ENCODE results near the gene GRAP2.

DNA sequence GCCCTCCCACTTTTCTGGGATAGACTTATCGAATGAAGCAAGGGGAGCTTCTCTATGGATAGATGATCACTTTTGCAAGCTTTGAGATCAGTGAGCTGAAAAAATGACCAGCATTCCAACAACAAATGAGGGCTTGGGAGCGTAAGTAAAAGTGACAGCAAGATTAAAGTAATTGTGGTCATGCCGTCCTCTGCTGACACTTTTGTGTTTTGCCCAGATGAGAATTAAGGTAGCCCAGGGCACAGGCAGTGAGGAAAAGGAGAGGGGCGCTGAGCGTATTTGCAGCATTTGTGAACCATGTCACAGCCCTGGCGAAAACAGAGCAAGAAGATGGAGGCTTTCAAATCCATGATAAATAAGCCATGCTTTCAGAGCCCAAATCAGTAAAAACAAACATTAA is 34.7 kb downstream of the GRAP2 start:
- no peak for TF ChIP-seq POLR2A (IDR thresholded peaks at IDR 0.05)
- TF ChIP-seq POLR2AphosphoS5 (IDR thresholded peaks at IDR 0.05): no peak
- TF ChIP-seq, protein P1, sequence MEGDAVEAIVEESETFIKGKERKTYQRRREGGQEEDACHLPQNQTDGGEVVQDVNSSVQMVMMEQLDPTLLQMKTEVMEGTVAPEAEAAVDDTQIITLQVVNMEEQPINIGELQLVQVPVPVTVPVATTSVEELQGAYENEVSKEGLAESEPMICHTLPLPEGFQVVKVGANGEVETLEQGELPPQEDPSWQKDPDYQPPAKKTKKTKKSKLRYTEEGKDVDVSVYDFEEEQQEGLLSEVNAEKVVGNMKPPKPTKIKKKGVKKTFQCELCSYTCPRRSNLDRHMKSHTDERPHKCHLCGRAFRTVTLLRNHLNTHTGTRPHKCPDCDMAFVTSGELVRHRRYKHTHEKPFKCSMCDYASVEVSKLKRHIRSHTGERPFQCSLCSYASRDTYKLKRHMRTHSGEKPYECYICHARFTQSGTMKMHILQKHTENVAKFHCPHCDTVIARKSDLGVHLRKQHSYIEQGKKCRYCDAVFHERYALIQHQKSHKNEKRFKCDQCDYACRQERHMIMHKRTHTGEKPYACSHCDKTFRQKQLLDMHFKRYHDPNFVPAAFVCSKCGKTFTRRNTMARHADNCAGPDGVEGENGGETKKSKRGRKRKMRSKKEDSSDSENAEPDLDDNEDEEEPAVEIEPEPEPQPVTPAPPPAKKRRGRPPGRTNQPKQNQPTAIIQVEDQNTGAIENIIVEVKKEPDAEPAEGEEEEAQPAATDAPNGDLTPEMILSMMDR (IDR thresholded peaks at IDR 0.05): no peak
- no peak for TF ChIP-seq EP300 (IDR thresholded peaks at IDR 0.05)
